ENCODE results near the gene WNT7B. TPM values are rescaled to one million over a fixed set of nuclear protein-coding genes. Genes with fewer than 3 reads are reported as not detected.
A peak's percentile ranks its signal among the peaks of the same experiment; 100 is the strongest.
"Not testable (repeated sequence)": the region's sequence is repeated elsewhere in the genome, so short reads cannot be mapped to it uniquely, and the experiment has no call there.

The WNT7B gene
- total RNA-seq, 2 experiments from 2014 or later: not detected

DNA sequence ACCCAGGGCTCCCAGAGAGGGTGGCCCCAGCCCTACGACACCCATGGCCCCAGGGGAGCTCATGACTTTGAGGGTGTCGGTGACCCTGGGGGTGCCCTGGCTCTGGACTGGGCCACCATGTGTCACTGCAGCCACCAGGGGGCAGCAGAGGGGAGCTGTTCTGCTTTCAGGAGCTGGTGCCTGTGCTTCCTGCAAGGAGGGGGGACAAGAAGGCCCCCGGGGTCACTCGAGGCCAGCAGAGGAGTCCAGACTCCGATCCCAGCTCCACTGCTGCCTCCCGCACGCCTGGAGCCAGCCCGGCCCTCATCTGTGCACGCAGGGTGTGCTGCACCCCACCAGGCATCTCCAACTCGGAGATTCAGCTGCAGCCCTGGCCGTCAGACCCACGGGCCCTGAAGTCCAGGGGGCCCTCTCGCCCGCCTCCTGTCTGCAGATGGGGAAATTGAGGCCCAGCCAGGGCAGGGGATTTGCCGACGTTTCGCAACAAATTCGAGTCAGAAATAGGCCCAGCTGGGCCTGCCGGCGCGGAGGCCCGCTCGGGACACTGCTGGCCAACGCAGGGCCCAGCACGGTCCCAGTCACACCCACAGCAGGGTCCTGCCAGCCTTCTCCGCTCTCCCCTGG lies 29.5 kb upstream of the WNT7B start:
- DNase-seq: peak; percentile 87
- ChIA-PET POLR2A (interaction anchor here (0.9 to 2.1 kb wide), 5 partner anchors 28 to 111 kb away, joined by 3 to 22 read pairs (median 6); no protein-coding TSS in a partner anchor), CTCF (interaction anchor here (0.7 to 4.9 kb wide), 39 partner anchors 9 to 1247 kb away, joined by 3 to 85 read pairs (median 5); partner anchors contain the start of genes GTSE1 and TRMU)
- peaks cover 2% of the 10 kb centered on the region for H3K9me3 Mint-ChIP-seq
- H3K4me3 Mint-ChIP-seq: no peak overlapping the region
- peaks cover 2% of the 10 kb centered on the region for H3K27me3 Mint-ChIP-seq
- H3K36me3 Mint-ChIP-seq (ENCODE audit: low read depth): no peaks in the 10 kb centered on the region
- H3K4me1 Mint-ChIP-seq: peaks cover 7% of the 10 kb centered on the region
- H3K27ac Mint-ChIP-seq: no peak overlapping the region

GRCh38 chr22:46005116-46005705 lies 28.2 kb upstream of the WNT7B start:
- POLR2A ChIA-PET: interaction anchor here (2.1 kb wide), 1 partner anchor 31 kb away, joined by 22 read pairs; no protein-coding TSS in a partner anchor
- DNase-seq; H3K27ac Mint-ChIP-seq; H3K36me3 Mint-ChIP-seq (ENCODE audit: low read depth); H3K4me3 Mint-ChIP-seq; H3K27me3 Mint-ChIP-seq; H3K4me1 Mint-ChIP-seq; H3K9me3 Mint-ChIP-seq: not testable (repeated sequence)
- CTCF ChIA-PET: interaction anchor here (1.0 to 4.9 kb wide), 11 partner anchors 9 to 144 kb away, joined by 3 to 85 read pairs (median 11); no protein-coding TSS in a partner anchor

GRCh38 chr22:46004105-46004866 lies 27.3 kb upstream of the WNT7B start:
- Mint-ChIP-seq H3K36me3 (ENCODE audit: low read depth) (no peaks in the 10 kb centered on the region), H3K4me1 (peaks cover 7% of the 10 kb centered on the region), H3K4me3 (no peak overlapping the region), H3K27me3 (peaks cover 2% of the 10 kb centered on the region), H3K9me3 (no peaks in the 10 kb centered on the region), H3K27ac (no peak overlapping the region)
- ChIA-PET CTCF (interaction anchor here (1.5 to 4.9 kb wide), 2 partner anchors 32 to 113 kb away, joined by 4 to 72 read pairs; no protein-coding TSS in a partner anchor), POLR2A (no interaction called here)
- DNase-seq: no peak

- ChIA-PET CTCF (interaction anchor here (1.5 kb wide), 1 partner anchor 114 kb away, joined by 4 read pairs; no protein-coding TSS in a partner anchor), POLR2A (no interaction called here)
- Mint-ChIP-seq H3K9me3 (no peaks in the 10 kb centered on the region), H3K4me3 (no peak overlapping the region), H3K27ac (no peak overlapping the region), H3K36me3 (ENCODE audit: low read depth) (no peaks in the 10 kb centered on the region), H3K27me3 (peaks cover 2% of the 10 kb centered on the region), H3K4me1 (peaks cover 7% of the 10 kb centered on the region)
- DNase-seq: no peak
Observed at GRCh38 chr22:46003271-46004091, 26.5 kb upstream of the WNT7B start.

GRCh38 chr22:46002757-46003270 lies 25.9 kb upstream of the WNT7B start:
- Mint-ChIP-seq H3K27me3 (peaks cover 2% of the 10 kb centered on the region), H3K36me3 (ENCODE audit: low read depth) (no peaks in the 10 kb centered on the region), H3K9me3 (no peaks in the 10 kb centered on the region), H3K4me3 (no peak overlapping the region), H3K27ac (no peak overlapping the region), H3K4me1 (peaks cover 7% of the 10 kb centered on the region)
- POLR2A ChIA-PET: interaction anchor here (1.3 kb wide), 1 partner anchor 10 kb away, joined by 3 read pairs; no protein-coding TSS in a partner anchor
- CTCF ChIA-PET: interaction anchor here (1.5 kb wide), 1 partner anchor 114 kb away, joined by 4 read pairs; no protein-coding TSS in a partner anchor
- DNase-seq: no peak

DNA sequence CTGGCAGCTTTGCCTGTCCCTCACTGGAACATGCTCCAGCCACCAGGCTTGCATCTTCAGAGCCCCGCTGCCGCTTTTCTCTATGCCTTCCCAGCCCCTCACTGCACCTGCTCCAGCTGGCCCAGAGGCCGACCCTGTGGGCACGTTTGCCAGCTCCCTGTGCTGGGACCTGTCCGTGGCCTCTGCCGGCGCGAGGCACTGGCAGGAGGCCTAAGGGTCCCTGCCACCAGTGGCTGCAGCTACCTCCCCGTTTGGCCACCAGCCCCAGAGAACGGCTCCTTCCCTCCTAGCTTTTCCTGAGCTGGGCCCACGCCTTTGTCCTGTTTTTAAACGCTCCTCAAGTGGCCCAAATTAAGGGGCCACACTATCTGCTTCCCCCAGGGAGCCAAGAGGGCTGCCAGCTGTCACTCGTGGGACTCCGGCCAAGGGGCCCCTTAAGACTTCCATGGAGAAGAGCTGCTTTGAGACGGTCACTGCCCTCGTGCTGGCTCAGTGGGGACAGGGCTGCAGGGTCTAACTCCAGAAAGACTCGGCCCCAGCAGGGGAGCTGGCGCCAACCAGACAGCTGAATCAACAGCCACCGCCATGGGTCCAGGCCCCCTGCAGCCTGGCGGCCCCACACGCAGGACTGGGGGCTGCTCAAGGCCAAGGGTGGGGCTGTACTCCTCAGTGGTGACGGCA lies 24.6 kb upstream of the WNT7B start:
- Mint-ChIP-seq H3K9me3 (no peaks in the 10 kb centered on the region), H3K36me3 (ENCODE audit: low read depth) (no peaks in the 10 kb centered on the region), H3K4me3 (no peak overlapping the region), H3K4me1 (peaks cover 7% of the 10 kb centered on the region), H3K27me3 (peaks cover 2% of the 10 kb centered on the region), H3K27ac (no peak overlapping the region)
- no peak for DNase-seq
- ChIA-PET POLR2A (interaction anchor here (1.3 kb wide), 1 partner anchor 11 kb away, joined by 3 read pairs; no protein-coding TSS in a partner anchor), CTCF (interaction anchor here (1.6 kb wide), 1 partner anchor 116 kb away, joined by 5 read pairs; no protein-coding TSS in a partner anchor)

- no peak for DNase-seq
- ChIA-PET POLR2A (no interaction called here), CTCF (interaction anchor here (1.6 kb wide), 1 partner anchor 116 kb away, joined by 5 read pairs; no protein-coding TSS in a partner anchor)
- no peak overlapping the region for H3K4me3 Mint-ChIP-seq
- no peaks in the 10 kb centered on the region for H3K27me3 Mint-ChIP-seq
- H3K27ac Mint-ChIP-seq: no peak overlapping the region
- no peaks in the 10 kb centered on the region for H3K9me3 Mint-ChIP-seq
- H3K4me1 Mint-ChIP-seq: peaks cover 4% of the 10 kb centered on the region
- H3K36me3 Mint-ChIP-seq (ENCODE audit: low read depth): no peaks in the 10 kb centered on the region
Observed at GRCh38 chr22:46001046-46001425, 24.1 kb upstream of the WNT7B start.

DNA sequence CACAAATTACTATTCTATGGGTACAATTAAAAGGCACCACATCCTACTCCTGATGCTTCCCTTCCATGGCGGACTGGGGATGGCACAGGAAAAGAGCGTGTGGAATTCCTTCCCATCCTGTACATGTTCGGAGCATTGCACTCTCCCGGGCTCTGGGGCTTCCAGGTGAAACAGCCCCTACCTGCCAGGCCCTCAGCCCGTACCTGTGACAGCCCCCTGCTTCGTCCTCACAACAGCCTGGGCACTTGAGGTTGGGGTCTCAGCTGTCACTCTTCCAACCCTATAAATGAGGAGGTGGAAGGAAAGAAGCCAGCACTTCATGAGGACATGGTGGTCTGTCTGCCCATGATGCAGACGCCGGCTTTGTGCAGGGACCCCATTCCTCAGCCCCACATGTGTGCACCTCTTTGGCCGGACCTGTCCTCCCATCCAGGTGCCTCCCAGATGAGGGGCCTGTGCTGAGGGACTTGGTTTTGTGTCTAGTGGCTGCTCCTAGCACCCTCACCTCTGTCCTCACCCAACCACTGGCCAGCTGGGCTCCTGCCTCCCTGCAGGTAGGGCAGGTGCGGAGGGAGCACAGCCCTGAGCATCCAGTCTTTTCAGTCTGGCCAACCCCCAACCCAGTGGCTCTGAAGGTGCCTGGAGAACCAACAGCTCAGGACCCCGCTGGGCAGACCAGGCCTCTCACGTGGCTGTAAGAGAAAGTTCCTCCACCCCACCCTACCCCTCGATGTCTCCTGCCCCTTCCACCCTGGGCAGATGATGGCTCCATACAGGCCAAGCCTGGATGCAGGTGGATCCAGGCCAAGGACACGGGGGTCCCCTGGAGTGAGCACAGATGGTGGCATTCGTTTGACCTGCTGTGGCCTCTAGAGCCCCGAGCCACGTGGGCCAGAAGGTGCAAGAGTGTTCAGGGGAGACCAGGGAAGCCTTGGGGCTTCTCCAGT lies 23.4 kb upstream of the WNT7B start:
- Mint-ChIP-seq H3K36me3 (ENCODE audit: low read depth) (no peaks in the 10 kb centered on the region), H3K27ac (no peak overlapping the region), H3K4me1 (peaks cover 4% of the 10 kb centered on the region), H3K27me3 (no peaks in the 10 kb centered on the region), H3K4me3 (no peak overlapping the region), H3K9me3 (no peaks in the 10 kb centered on the region)
- ChIA-PET CTCF (interaction anchor here (1.6 kb wide), 1 partner anchor 117 kb away, joined by 5 read pairs; no protein-coding TSS in a partner anchor), POLR2A (no interaction called here)
- no peak for DNase-seq

DNA sequence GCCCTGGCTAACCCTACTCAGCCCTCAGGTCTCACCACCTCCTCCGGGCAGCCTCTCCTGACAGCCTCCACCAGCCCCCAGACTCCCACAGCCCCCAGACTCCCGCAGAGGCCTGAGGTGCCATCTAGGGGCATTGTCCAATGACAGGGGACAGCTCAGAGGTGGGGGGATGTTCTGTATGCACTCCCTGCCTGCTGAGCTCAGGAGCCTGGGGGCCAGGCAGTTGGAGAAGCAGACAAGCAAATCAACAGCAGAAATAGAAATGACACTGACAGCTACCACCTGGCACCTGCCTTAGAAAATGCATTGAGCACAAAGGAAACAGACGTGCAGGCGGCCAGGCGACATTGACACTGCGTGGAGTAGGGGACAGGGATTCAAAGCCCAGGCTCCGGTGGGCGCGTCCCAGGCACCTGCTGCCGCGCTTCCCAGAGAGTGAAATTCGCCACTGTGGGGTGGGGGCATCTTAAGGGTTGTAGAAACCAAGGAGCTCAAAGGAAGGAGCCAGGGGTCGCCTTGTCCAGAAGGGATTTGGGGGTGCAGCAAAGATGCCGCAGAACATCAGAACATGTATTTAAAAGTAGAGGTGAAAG lies 22.5 kb upstream of the WNT7B start:
- DNase-seq: no peak
- no peak overlapping the region for H3K4me3 Mint-ChIP-seq
- no peaks in the 10 kb centered on the region for H3K36me3 Mint-ChIP-seq (ENCODE audit: low read depth)
- no peaks in the 10 kb centered on the region for H3K9me3 Mint-ChIP-seq
- peaks cover 2% of the 10 kb centered on the region for H3K4me1 Mint-ChIP-seq
- no peak overlapping the region for H3K27ac Mint-ChIP-seq
- H3K27me3 Mint-ChIP-seq: no peaks in the 10 kb centered on the region
- POLR2A ChIA-PET: no interaction called here
- CTCF ChIA-PET: no interaction called here

GRCh38 chr22:45998638-45999378 lies 21.8 kb upstream of the WNT7B start:
- no peaks in the 10 kb centered on the region for H3K27me3 Mint-ChIP-seq
- H3K9me3 Mint-ChIP-seq: peaks cover 2% of the 10 kb centered on the region
- no peaks in the 10 kb centered on the region for H3K36me3 Mint-ChIP-seq (ENCODE audit: low read depth)
- DNase-seq: no peak
- H3K4me1 Mint-ChIP-seq: peaks cover 2% of the 10 kb centered on the region
- H3K4me3 Mint-ChIP-seq: no peak overlapping the region
- ChIA-PET POLR2A (no interaction called here), CTCF (interaction anchor here (4.8 kb wide), 1 partner anchor 8 kb away, joined by 34 read pairs; no protein-coding TSS in a partner anchor)
- no peak overlapping the region for H3K27ac Mint-ChIP-seq

Data from activated CD4-positive, alpha-beta memory T cell treated with anti-CD3 and anti-CD28 coated beads, Interleukin-2, amount 10 ng/mL, durations not matched to agents 7 days and 5 days (primary cell).